NCI-H226 (cell line): ENCODE data around the gene KCNMA1.
A peak's percentile ranks its signal among the peaks of the same experiment; 100 is the strongest.
"Not testable (repeated sequence)": the region's sequence is repeated elsewhere in the genome, so short reads cannot be mapped to it uniquely, and the experiment has no call there.

Experiments used
- DNase-seq: peaks from one replicate; pipeline ENCODE4 v3.0.0-alpha.2; 2015

Gene KCNMA1

GRCh38 chr10:77408259-77408658 lies 229.3 kb downstream of the KCNMA1 start:
- no peak for DNase-seq

- no peak for DNase-seq
These were observed 230.7 kb downstream of the KCNMA1 start for GRCh38 chr10:77406764-77407430.

- no peak for DNase-seq
These were observed 231.8 kb downstream of the KCNMA1 start for GRCh38 chr10:77405771-77406241.

- DNase-seq: no peak
These were observed 232.8 kb downstream of the KCNMA1 start for GRCh38 chr10:77404810-77405209.

GRCh38 chr10:77403761-77404160 lies 233.8 kb downstream of the KCNMA1 start:
- no peak for DNase-seq

GRCh38 chr10:77401683-77402082 lies 235.9 kb downstream of the KCNMA1 start:
- DNase-seq: no peak

GRCh38 chr10:77400033-77400432 lies 237.6 kb downstream of the KCNMA1 start:
- DNase-seq: no peak

GRCh38 chr10:77398986-77399755 lies 238.4 kb downstream of the KCNMA1 start:
- no peak for DNase-seq

GRCh38 chr10:77398558-77398957 lies 239.1 kb downstream of the KCNMA1 start:
- DNase-seq: no peak

- no peak for DNase-seq
These were observed 240.5 kb downstream of the KCNMA1 start for GRCh38 chr10:77397103-77397502.

GRCh38 chr10:77396290-77396689 lies 241.3 kb downstream of the KCNMA1 start:
- DNase-seq: no peak

GRCh38 chr10:77393821-77394501 lies 243.6 kb downstream of the KCNMA1 start:
- DNase-seq: no peak

GRCh38 chr10:77393411-77393810 lies 244.2 kb downstream of the KCNMA1 start:
- no peak for DNase-seq

- peak; percentile 97 for DNase-seq
These were observed 244.8 kb downstream of the KCNMA1 start for GRCh38 chr10:77392851-77393250.

- DNase-seq: peak; percentile 81
These were observed 245.3 kb downstream of the KCNMA1 start for GRCh38 chr10:77392236-77392721.

GRCh38 chr10:77391605-77392235 lies 245.9 kb downstream of the KCNMA1 start:
- DNase-seq: peak; percentile 84

- DNase-seq: peak; percentile 30
These were observed 247.1 kb downstream of the KCNMA1 start for GRCh38 chr10:77390481-77390891.

- no peak for DNase-seq
These were observed 249.0 kb downstream of the KCNMA1 start for GRCh38 chr10:77388571-77389100.

- not testable (repeated sequence) for DNase-seq
These were observed 249.9 kb downstream of the KCNMA1 start for GRCh38 chr10:77387701-77388100.

- DNase-seq: no peak
These were observed 250.4 kb downstream of the KCNMA1 start for GRCh38 chr10:77387247-77387646.

GRCh38 chr10:77386838-77387237 lies 250.8 kb downstream of the KCNMA1 start:
- peak; percentile 71 for DNase-seq

GRCh38 chr10:77386365-77386764 lies 251.2 kb downstream of the KCNMA1 start:
- DNase-seq: no peak

GRCh38 chr10:77385315-77385714 lies 252.3 kb downstream of the KCNMA1 start:
- no peak for DNase-seq
